Germinal center (tissue), 1 donor: ENCODE data around the gene ANKRD11.
"Not testable (repeated sequence)": the region's sequence is repeated elsewhere in the genome, so short reads cannot be mapped to it uniquely, and the experiment has no call there.

Experiments used
- DNase-seq: peaks from one replicate; pipeline ENCODE4 v3.0.0; 2012; ENCODE audit warnings: mixed read lengths, low spot score

Gene ANKRD11

DNA sequence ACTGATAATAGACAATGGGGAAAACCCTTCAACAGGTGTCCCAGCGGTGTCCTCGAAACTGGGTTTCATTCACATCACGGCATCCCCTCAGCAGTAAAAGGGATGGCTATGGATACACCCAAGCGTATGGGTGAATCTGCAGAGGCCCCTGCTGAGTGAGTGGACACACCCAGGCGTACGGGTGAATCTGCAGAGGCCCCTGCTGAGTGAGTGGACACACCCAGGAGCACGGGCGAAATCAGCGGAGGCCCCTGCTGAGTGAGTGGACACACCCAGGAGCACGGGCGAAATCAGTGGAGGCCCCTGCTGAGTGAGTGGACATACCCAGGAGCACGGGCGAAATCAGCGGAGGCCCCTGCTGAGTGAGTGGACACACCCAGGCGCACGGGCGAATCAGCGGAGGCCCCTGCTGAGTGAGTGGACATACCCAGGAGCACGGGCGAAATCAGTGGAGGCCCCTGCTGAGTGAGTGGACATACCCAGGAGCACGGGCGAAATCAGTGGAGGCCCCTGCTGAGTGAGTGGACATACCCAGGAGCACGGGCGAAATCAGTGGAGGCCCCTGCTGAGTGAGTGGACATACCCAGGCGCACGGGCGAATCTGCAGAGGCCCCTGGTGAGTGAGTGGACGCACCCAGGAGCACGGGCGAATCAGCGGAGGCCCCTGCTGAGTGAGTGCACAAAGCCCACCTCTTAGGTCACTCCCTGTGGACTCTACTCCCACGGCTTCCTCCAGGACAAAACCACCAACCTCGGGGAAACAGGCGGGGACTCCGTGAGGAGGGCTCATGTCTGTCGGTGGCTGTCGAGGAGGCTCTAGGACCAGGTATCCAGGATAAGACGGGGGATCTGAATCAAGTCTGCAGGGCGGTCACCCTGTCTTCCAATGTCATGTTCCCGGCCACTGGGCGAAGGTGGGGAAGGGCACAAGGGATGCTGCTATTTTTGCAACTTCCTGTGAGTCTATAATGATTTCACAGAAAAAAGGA lies 161.7 kb downstream of the ANKRD11 start:
- DNase-seq: not testable (repeated sequence)

DNA sequence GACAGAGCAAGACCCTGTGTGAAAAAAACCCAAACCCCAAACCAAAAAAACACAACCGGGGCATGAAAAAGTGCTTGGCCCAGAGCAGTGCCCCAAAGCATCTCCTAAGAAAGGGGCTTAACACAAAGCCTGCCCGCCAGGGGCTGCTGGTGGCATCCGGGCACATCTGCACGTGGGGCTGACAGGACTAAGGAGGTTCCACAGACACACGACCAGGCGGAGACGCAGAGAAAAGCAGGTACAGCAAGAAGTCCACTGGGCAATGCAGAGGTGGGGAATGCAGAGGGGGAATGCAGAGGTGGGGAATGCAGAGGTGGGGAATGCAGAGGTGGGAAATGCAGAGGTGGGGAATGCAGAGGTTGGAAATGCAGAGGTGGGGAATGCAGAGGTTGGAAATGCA lies 163.6 kb downstream of the ANKRD11 start:
- no peak for DNase-seq

DNA sequence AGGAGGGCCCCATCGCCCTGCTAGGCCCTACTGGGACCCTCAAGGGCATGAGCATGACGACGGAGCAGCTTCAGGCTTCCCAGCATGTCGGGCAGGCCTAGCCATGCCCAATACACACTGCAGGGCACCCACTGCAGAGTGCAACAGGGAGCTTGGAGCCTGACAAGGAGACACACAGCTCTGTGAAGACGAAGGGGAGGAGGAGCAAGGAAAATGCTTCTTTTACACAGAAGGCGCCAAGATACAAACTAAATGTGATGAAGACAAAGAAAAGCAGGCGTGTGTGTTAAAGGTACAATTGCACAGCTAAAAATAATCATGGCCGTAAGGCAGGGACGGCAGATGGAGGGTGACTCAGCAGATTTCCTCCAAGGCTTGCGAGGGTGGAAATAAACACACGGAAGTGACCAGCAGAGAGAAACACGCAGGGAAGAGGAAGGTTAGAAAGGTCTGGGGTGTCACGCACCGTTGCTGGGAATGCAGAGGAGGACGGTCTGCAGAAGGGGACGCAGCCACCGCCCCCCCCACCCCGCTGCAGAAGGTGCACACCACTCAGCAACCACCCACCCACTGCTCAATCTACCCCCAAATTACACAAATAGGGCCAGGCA lies 164.4 kb downstream of the ANKRD11 start:
- DNase-seq: no peak

DNA sequence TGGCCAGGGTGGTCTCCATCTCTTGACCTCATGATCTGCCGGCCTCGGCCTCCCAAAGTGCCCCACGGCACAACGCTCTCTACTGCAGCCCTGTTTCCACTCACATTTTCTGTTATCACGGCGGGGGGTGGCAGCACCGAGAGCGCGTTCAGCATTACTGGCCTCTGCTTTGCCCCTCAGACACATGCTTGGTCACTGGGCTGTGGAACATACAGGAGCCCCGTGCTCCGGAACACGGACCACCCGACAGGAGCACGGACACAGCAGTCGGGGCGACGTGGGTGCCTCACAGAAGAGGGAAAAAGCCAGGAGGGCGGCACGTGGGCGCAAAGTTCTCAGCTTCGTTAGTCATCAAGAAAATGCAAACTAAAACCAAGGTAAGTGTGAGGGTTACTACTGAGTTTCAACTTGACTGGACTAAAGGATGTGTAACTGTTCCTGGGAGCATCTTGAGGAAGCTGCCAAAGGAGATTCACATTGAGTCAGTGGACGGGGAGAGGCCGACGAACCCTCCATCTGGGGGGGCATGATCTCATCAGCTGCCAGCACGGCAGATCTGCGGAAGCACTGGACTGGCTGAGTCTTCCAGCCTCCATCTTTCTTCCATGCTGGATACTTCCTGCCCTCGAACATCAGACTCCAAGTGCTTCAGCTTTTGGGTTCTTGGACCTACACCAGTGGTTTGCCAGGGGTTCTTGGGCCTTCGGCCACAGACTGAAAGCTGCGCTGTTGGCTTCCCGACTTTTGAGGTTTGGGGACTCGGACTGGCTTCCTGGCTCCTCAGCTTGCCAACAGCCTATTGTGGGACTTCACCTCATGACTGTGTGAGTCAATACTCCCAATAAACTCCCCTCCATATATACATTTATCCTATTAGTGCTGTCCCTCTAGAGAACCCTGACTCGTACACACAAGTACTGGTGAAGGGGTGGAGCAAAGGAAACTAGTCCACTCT lies 166.0 kb downstream of the ANKRD11 start:
- no peak for DNase-seq

GRCh38 chr16:89323120-89323960 lies 167.0 kb downstream of the ANKRD11 start:
- no peak for DNase-seq

DNA sequence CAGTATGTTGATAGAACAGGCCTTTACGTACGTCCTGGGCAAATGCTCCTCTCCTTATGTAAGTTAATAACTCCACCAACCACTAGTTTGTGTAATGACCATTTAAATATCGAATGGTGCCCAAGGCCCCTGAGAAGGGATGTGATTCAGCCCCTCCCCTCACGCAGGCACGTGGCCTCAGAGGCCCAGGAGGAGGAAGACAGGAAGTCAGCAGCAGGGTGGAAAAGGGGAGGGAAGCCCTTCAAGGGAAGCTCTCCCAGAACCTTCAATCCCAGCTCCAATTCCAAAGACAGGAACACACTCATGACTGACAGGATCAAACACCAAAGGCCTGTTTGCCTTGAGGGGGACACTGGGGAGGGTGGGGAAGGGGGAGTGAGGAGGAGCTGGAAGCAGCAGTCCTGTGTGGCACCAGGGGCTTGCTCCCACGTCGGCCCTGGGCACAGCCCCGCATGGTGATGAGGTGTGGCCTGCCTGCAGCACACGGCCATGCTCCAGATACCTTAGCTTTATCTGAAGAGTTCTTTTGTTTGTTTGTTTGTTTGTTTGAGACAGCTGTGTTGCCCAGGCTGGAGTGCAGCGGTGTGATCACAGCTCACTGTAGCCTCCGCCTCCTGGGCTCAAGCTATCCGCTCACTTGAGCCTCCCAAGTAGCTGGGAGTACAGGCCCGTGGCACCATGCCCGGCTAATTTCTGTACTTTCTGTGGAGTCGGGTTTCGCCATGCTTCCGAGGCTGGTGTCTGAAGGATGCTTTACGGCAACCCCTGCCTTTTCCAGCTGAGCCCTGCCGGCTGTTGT lies 167.8 kb downstream of the ANKRD11 start:
- no peak for DNase-seq

GRCh38 chr16:89320782-89321501 lies 169.4 kb downstream of the ANKRD11 start:
- no peak for DNase-seq

DNA sequence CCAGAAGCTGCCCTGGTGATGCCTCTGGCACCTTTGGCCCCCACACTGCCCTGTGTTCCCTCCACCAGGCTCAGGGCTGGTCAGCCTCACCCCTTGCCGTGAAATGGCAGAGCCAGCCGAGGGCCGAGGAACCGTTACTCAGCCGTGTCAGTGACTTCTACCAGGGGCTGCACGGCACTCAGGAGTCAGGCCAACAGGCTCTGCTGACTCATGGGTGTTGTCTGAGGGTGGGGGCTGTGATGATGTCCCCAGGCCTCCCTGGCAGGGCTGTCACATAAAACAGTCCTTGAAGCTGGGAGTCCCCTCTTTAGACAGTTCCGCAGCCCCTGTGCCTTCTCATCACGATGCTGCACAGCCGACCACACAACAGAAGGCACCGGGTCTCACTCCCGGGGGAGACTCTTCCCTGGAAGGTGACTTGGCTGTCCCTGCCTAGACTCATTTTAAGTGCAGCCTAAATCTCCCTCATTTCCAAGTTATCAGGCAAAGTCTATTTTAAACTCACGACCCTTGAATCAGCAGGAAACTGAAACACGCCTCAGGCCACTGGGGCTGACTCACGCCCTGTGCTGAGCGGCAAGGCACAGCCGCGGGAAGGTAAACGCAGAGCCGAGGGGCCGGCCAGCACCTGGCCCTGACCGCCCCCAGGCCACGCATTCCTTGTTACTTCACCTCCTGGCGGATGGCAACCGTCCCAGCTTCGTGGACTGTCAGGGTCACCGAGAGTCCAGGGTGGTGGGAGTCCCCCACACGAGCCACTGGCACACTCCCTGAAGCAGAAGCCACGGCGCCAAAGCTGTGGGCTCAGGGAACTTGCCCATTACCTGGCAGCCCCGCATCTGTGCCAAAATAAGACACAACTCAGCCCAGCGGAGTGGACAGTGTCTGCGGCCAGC lies 170.2 kb downstream of the ANKRD11 start:
- DNase-seq: no peak

GRCh38 chr16:89319631-89319885 lies 170.8 kb downstream of the ANKRD11 start:
- no peak for DNase-seq

DNA sequence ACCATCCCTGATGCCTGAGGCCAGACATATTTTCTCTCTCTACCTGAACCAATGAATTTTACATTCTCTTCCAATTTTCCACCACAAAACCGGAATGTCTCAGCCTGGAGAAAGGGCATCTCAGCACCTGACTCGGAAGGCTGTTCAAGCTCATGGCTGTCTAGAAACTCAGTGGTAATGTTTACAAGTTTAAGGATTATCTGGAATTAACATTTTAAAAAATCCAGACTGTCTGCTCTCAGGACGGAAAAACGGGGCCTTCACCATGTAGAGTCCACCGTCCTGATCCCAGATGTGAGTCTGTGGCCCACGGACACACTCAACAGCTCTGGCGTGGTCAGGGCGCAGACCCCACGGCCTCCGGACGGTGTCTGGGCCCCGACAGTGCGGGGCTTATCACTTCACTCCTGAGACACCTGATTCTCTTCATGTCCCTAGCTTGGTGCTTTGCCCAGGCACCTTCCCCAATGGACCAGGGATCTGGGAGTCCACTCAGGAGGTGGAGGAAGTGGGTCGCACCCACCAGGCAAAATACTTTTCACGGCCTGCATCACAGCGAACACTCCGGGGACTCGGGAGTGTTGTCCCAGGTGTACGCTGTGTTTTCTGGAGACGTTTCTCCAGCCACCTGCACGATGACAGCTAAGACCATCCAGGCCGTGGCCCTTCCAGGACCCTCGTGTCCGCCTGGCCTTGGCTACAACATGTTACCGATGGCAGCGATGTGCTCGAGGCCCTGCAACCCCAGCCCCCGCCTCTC lies 171.3 kb downstream of the ANKRD11 start:
- DNase-seq: no peak

GRCh38 chr16:89318430-89318758 lies 172.0 kb downstream of the ANKRD11 start:
- no peak for DNase-seq

- DNase-seq: no peak
These were observed 172.5 kb downstream of the ANKRD11 start for GRCh38 chr16:89317729-89318429.

- no peak for DNase-seq
These were observed 173.2 kb downstream of the ANKRD11 start for GRCh38 chr16:89317101-89317671.

DNA sequence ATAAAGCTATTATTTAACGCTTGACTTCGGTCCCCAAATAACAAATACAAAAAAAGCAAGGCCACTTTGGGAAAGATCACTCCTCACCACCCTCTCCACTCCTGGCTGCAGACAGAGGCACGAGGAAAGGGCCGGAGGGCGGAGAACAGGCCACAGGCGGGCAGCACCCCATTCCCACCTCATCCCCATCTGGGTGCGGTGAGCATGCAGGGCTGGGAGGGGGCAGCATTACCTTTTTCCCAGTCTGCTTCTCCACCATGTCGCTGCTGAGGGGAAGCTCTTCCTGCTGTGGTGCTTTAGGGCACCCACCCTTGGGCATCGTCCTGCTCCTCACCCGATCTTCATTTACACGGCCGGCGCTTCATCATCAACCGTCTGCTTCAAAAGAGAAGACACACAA lies 173.7 kb downstream of the ANKRD11 start:
- DNase-seq: no peak

DNA sequence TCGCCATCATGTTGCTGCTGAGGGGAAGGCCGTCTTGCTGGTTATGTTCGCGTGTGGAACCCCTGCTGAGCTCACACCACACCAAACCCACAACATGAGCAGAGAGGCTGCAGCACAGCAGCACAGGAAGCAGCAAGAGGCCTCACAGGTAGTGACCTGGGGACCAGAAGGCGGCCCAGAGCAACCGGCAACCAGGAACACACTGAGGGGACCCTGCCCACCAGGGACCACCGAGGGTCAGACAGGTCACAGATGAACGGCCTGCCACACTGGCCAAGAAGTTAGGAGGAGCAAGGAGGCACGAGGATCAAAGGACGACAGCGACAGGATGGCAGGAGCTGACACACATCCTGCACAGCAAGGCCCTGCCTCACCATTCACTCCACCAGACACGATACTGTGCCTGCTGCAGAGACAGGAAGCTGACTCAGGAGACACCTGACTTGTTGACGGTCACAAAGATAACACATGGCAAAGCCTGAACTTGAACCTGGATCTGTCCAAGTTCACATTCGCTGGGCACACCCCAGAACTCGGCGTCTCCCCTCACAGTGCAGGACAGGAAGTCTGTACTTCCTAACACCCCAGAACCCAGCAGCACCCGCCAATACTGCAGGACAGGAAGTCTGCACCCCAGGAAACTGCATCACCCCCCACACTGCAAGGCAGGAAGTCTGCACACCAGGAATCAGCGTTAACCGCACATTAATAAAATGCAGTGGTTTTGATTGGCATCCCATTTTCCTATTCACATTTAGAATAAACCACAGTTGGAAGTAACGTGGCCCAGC lies 174.4 kb downstream of the ANKRD11 start:
- peak; percentile 41 for DNase-seq

- no peak for DNase-seq
These were observed 175.1 kb downstream of the ANKRD11 start for GRCh38 chr16:89315271-89315670.

DNA sequence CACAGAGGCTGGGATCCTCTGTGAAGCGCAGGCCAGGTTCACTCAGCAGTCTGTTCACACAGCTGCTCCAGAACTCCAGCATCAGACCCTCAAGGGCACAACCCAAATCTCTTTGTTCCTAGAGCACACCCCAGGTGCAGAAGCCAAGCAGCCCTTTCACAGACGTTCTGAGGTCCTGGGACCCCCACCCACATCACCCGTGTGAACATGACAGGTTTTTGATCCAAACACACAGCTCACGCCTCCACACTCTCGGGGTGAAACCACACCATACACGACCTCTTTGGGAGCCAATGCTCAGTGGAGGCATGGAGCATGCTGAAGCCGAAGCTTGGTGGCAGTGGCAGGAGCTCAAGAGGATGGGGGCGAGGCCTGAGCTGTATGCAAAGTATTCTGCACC lies 175.5 kb downstream of the ANKRD11 start:
- no peak for DNase-seq
